ENCODE results near the gene IFNA2.
"Not testable (repeated sequence)": the region's sequence is repeated elsewhere in the genome, so short reads cannot be mapped to it uniquely, and the experiment has no call there.

IFNA2 gene

GRCh38 chr9:21381448-21382339 is 3.5 kb downstream of the IFNA2 start:
- no peak for DNase-seq

DNA sequence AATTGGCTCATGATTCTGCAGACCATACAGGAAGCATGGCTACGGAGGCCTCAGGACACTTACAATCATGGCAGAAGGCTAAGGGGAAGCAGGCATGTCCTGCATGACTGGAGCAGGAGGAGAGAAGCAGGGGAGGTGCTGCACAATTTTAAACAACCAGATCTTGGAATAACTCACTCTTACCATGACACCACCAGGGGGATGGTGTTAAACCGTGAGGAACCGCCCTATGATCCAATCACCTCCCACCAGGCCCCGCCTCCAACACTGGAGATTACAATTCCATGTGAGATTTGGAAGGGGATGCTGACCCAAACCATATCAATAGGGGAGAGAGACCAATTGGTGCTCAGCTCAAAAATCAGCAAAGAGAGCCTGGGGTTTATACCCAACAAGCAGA is 13.7 kb downstream of the IFNA2 start:
- not testable (repeated sequence) for DNase-seq

GRCh38 chr9:21367957-21368356 is 17.2 kb downstream of the IFNA2 start, which contains the start of gene IFNA13:
TSS of gene IFNA13 (minus strand) at chr9:21368057. CDS start at chr9:21368010, 47 bp downstream.
- no peak for DNase-seq

DNA sequence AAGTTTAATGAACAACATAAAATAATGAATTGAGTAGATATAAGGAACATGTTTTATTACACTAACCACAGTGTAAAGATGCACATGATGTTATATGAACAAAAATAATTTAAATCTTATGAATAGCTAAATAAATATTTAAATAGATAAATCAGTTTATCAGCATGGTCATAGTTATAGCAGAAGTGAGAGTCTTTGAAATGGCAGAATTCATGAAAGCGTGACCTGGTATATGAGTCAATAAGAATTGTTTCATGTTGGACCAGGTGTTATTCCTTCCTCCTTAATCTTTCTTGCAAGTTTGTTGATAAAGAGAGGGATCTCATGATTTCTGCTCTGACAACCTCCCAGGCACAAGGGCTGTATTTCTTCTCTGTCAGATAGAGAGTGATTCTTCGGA is 18.0 kb downstream of the IFNA2 start:
- not testable (repeated sequence) for DNase-seq

- no peak for DNase-seq
Observed at GRCh38 chr9:21362287-21362686, 22.9 kb downstream of the IFNA2 start.

DNA sequence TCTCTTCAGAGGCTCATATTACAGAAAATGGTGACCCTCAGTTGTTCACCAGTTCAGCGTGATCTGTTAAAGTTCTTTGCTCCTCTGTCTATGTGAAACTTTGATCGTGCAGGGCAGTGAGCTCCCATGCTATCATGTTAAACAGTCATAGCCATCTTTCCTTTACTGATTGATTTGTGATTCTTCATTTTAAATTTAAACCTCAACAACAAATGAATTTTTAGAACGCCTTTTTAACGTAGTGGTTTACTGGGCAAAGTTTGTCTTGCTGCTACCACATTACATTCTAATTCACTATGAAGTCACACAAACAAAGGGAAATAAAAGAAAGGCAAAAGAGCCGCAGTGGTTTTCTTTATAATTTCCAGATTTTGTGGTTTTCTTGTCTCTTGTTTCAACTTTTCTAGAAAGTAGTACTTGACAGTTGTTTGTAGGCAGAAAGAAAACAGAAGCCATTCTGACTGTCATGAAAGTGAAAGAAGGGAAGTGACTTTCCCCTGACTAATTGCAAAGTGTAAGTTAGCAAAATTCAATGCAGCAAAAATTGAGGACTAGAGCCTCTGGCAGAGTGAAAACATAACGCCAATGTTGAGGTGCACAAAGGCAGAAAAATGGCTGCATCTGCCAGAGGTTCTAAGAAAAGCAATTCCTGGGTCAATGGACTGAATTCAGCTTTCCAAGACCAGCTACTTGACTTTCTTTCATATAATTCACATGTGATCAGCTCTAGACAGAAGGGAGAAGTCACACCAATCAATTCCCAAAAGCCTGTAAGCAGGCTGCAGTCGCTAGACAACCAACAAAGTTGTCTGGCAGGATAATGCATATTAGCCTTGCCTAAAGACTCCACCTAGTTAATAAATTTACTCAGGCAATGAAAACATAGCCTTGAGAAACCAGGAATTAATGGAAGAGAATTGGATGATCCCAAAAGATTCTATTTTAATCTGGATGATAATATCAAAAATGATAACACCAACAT is 27.4 kb downstream of the IFNA2 start:
- no peak for DNase-seq

GRCh38 chr9:21350787-21351186 is 34.4 kb downstream of the IFNA2 start, which contains the start of gene IFNA6:
TSS of gene IFNA6 (minus strand) at chr9:21350887. CDS start at chr9:21350887, 0 bp downstream.
- DNase-seq, result no peak

GRCh38 chr9:21348430-21348970 is 36.7 kb downstream of the IFNA2 start:
- no peak for DNase-seq

DNA sequence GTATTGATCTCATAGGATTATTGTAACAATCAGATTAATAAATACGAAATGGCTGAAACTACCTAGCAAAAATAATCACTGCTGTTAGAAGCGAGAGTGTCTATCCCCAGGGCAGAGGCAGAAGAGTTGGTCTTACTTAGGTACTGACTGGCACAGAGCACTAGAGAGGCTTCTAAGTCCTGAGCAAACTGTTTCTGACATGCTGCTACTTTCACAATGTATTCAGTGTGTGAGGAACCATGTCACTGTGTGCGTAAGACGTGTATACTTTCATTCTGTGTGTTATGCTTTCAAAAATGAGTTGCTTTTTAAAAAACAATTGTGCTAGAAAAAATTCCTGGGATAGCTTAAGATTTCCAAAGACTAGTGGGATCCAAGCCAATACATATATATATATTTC is 44.5 kb downstream of the IFNA2 start:
- no peak for DNase-seq

DNA sequence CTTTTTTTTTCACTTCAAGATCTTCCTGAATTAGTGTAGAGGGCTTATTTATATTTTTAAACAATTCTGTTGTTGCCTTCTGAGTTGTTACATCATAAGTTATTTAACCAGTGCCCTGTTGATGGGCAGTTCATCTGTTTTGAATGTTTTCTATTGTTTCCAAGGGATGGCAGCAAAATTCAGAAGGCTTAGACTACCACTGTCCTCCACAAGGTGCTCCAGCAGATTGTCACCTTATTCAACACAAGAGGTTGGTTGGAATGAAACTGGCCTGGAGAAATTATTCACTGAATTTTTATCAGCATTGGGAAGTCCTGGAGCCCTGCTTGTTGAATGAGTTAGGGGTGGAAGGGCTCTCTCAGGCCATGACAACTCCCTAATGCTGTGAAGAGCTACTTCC is 48.7 kb downstream of the IFNA2 start:
- no peak for DNase-seq

DNA sequence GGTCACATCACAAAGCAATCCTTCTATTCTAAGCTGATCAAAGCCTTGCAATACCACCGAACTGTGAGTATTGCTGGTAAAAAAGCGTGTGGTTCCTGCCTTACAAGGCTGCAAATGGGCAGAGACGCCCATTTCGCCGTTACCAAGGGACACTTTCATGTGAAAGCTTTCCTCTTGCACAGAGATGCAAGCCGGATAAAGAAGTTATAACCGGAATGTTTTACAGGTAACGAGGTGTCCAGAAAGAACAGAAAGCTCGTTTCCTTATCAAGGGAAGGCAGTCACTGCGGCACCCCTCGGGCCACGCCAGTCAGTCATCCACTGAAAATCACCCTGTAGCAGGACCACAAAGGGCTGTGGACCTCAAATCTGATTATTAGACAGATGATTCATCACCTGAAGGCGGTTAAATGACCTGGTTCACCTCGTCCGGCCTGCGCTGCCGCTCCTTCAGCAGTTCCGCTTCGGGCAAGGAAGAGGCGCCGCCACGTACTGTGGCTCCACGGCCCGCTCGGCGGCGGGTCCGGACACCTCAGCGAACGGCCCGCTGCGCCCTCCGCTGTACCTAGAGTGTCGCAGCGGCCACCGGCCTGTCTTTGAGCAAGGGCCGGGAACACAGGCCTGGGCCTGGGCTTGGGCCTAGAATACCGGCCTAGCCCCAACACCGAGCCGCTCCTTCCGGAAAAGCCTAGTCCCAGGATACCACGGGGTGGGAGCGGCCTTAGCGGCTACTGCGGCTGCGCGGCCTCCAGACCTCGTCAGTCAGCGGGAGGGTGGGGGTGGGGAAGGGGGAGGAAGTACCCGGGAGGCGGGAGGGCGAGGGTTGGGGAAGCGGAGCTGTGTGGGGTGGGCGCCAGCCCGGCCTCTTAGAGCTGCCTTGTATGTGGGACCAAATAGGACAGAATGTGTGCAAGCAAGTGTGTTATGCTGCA is 50.2 kb downstream of the IFNA2 start, which contains the start of gene KLHL9:
Gene KLHL9 (minus strand): TSS at position 704 of the 932 bp plus-strand sequence. CDS start 545 bp downstream, at position 159.
- DNase-seq, result peak; percentile 44
